NCI-H1930 (cell line): ENCODE data around the gene DAB2IP.
A peak's percentile ranks its signal among the peaks of the same experiment; 100 is the strongest.
"Not testable (repeated sequence)": the region's sequence is repeated elsewhere in the genome, so short reads cannot be mapped to it uniquely, and the experiment has no call there.

ENCODE experiments used
- DNase-seq, 2 experiments: peaks; one replicate each; lab custom pipeline; 2025; lab: John Stamatoyannopoulos, UW

Gene DAB2IP

DNA sequence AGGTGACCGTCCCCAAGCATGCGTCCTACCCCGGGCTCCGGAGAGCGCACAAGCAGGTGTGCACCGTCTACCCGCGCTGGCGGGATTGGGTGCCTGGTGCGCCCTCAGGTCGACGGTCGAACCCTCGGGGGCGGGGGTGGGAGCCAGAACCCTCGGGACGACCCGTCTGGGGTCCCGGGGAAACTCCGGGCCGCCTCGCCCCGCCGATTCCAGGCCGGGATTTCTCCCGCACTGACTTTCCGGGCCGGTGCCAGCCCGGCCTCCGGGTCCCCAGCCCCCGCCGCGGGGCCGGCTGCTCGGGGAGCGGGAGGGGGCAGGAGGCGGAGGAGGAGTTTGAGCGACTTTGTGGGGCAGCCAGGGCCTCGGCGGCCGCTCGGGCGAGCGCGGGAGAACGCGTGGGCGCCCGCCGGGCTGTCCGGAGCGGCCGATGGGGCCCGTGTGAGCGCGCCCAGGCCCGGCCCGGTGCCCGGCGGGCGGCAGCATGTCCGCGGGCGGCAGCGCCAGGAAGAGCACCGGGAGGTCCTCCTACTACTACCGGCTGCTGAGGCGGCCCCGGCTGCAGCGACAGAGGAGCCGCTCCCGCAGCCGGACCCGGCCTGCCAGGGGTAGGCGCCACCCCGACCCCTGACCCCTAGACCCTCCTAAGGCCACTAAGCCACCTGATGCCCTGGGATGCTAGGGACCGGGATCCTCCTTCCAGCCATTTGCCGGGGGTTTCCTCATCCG lies at the start of gene DAB2IP:
Gene DAB2IP (plus strand): TSS at position 340 of the 726 bp plus-strand sequence. CDS start 142 bp downstream, at position 482.
- DNase-seq = peak; percentile 30 to 38

DNA sequence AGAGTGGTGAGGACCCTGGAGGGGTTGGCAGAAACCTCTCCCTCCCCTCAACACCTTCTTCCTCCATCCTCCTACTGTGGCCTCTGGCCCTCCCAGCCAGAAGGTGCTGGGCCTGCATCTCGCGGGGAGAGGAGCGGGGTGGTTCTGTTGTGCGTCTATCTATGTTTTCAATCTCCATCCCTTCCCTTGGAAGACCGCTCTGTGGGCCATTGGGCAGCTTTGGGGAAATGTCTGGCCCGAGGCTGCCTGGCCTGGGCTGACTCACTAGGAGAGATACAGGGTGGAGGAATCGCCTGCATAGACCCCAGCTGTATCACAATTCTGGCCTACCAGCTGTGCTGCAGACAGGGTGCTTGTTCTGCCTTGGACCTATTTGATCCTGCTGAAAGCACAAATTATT lies 48.4 kb upstream of the DAB2IP start:
- no peak for DNase-seq

GRCh38 chr9:121604242-121604641 lies 47.2 kb upstream of the DAB2IP start:
- DNase-seq = no peak

- no peak for DNase-seq
Measured at GRCh38 chr9:121604654-121605053, 46.8 kb upstream of the DAB2IP start.

GRCh38 chr9:121607434-121608167 lies 43.8 kb upstream of the DAB2IP start:
- DNase-seq = no peak

DNA sequence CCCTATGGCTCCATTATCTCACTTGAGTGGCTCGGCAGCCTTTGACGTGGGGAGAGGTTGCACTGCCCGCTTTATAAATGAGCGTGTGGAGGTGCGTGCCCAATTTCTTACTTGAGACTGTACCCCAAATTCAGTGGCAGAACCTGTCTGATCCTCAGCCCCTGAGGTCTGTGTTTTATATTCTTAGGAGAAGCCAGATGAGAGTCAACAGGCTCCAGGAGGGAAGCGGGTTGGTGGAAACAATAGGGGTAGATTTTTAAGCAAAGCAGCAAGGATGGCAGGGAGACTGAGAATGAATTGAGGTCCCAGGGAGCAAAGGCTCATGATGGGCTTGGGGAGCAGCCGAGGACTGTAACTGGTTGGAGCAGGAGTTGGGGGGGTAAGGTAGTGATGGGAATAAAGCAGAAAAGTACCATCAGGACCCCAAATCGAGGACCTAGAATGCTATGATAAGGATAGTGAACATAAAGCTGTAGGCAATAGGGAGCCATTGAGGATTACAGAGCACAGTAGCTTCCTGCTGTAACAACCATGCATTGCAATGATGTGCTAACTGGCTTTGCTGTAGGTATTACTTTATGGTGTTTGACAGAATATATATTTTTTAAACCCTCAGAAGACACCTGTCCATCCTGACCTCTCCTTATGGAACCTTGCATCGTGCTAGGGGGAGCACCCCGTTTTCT lies 43.1 kb upstream of the DAB2IP start:
- no peak for DNase-seq

DNA sequence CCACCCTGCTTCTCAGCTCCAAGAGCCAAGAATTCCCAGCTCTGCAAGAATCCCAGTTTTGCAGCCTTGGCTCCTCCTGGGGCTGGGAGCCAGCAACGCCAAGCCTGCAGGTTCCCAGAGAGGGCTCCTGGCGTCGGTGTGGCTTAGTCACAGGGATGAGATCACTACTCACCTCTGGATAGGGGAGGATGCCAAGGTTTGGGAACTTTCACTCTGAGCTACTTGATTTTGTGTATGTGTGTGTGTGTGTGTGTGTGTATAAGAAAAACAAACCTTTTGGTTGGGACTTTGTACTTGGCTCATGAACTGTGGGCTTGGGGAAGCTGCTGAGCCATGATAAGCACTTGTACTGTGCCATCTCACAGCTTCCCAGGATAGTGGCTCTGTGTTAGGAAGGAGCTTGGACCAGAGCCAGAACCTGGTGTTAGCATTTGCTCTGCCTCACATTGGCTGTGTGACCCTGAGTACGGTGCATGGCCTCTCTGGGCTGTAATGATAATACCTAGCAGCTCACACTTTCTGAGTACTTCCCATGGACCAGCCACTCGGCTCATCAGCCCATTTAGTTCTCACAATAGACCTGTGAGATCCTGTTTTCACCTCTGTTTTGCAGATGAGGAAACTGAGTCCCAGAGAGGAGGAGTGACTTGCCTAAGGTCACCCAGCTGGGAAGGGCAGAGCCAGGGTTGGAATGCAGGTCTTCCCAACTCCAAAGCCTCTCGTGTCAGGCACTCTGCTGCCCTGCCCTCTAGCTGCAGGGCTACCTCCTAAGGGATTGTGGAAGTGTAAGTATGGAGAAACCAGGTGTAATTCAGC lies 41.4 kb upstream of the DAB2IP start:
- DNase-seq = no peak

DNA sequence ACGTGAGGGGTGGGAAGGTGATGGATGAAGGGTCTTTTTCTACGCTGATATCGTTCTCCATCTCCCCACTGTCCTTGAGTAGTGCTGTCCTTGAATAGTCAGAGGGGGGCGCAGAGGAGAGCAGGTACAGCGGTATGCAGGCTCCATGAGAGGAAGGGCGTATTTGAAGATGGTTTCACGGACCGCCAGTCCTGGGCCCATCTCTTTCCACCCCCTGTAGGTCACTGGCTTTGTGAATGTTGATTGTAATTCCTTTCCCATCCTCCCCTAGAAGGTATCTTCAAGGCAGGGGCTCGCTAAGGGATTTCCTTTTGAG lies 40.8 kb upstream of the DAB2IP start:
- no peak for DNase-seq

GRCh38 chr9:121612511-121612998 lies 38.9 kb upstream of the DAB2IP start:
- no peak for DNase-seq

GRCh38 chr9:121613009-121613752 lies 38.3 kb upstream of the DAB2IP start:
- DNase-seq = no peak

- DNase-seq = no peak
Measured at GRCh38 chr9:121616123-121616755, 35.2 kb upstream of the DAB2IP start.

GRCh38 chr9:121618504-121618903 lies 32.9 kb upstream of the DAB2IP start:
- no peak for DNase-seq

DNA sequence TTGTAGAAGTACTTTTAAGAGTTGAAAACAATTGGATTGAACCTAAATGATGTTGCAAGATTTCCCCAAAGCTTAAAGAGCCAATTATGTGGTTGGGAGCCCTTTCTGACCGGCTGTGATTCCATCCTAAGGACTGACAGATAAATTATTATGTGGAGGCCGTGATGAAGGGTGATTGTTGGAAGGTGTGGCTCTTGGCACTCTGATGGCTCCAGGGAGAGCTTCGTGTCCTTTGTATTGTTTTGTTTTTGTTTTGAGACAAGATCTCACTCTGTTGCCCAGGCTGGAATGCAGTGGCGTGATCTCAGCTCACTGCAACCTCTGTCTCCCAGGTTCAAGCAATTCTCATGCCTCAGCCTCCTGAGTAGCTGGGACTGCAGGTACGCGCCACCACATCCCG lies 32.5 kb upstream of the DAB2IP start:
- DNase-seq = not testable (repeated sequence)

DNA sequence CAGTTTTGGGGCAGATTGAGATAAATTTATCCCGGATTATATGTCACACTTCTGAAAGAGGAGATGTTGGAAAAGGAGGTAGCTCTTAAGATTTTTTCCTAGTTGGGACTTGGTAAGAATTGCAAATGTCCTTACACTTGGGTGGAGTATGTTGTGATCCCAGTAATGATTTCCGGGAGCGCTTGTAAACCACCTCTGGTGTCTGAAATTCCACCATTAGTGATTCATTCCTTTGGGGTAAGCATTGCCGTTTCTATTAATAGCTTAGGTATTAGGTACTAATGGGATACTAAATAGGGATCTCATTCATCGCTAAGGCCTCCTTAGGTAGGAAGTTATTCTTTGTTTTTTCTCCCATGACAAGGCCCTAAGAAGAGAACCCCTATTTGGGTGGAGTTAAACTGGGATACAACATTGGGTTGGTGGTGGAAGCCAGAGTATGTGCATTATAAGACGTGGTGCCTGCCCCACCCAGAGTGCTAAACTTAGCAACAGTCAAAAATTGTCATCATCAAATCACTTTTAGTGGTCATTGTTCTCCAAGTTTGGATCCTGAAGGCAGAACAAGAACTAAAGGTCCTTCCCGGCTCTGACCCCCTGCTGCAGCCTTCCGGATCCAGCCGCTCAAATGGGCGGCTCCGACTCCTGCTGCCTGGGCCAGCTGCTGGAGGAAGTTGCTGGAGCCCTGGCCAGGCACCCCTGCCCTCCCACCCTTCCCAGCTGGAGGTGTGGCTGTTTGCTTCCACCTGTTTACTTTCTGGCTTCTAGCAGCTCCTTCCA lies 31.7 kb upstream of the DAB2IP start:
- DNase-seq = no peak

GRCh38 chr9:121620325-121620673 lies 31.1 kb upstream of the DAB2IP start:
- no peak for DNase-seq

DNA sequence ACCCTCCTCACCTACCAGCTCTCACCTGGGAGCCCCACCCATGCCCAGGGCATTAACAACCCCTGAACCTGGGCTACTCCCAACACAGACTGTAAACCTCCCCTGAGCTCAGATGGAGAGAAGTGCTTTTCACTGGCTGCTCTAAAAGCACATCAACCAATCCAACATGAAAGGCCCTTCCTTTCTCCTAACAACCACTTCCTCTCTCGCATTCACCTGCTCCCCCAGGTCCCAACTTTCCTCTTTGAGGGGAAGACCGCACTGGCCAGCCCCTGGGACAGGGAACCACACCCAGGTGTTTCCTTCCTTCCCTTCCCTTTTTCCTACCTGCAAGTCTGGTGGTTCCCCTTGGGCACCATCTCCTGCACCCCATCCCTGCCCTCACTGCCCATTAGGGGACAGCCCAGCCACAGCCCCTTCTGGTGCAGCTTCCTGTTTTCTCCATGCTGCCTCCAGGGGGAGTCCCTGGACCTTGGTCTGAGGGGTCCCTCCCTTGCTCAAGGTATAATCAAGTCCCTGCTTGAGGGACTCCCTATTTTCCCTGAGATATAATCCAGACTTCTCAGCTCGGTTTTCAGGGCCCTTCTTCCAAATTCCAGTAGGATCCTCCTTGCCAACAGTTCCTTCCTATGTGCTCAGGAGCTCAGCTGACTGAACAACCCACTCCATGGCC lies 30.5 kb upstream of the DAB2IP start:
- DNase-seq = no peak

DNA sequence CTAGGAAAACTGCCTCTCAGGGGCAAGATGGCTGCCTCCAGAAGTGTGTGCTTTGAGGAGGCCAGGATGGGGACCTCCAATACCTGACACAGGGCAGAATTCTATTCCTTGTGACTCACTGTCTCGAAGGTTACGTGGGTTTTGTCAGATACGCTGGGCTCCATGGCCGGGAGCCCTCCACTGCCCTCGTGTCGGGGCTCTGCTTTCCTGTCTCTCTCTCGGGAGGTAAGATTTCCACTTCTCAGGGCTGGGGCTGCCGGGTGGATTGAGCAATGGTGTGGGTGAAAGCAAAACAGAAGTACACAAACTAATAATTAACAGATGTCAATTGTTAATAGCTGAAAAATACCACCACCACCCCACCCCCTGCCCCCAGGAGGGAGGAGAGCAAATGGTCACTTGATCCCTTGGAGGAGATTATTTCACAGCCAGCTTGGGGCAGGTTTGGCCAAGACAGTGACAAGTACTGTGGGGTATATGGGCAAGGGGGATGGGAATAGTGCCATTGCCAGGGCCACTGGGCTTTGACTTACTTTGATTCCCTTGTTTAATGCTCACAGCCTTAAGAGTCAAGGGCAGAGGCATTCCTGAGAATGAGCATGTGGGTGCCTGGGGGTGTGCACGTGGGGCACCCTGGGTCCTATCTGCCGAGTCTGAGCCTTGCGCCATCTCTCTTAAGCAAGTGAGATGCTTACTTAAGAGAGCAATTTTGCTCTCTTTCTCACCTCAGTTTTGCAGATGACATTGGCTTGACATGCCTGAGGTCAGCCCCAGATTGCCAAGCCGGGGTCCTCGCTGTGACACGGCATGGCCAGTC lies 28.8 kb upstream of the DAB2IP start:
- no peak for DNase-seq

- DNase-seq = not testable (repeated sequence)
Measured at GRCh38 chr9:121623430-121623829, 28.0 kb upstream of the DAB2IP start.

- DNase-seq = no peak
Measured at GRCh38 chr9:121625590-121625989, 25.8 kb upstream of the DAB2IP start.
